Keratinocyte (primary cell): ENCODE data around the gene OLFML2B. TPM values are rescaled to one million over a fixed set of nuclear protein-coding genes. Genes with fewer than 3 reads are reported as not detected.

Experiments used
- DNase-seq: peaks from one replicate; pipeline ENCODE4 v3.0.0-alpha.2; 2011; ENCODE audit warnings: low read depth, missing footprints, low spot score
- FAIRE-seq: peaks from 2 replicates; lab custom pipeline; 2011; peaks lifted over from hg19 to GRCh38; lab: Jason Lieb, UNC
- H2AFZ ChIP-seq: 2 replicates; pipeline ENCODE4 v1.6.0; 2012; ENCODE audit warnings: low read length, control low read depth, inconsistent platforms; ENCODE audit not compliant: control insufficient read depth
- H3K27ac ChIP-seq: 2 replicates; pipeline ENCODE4 v1.5.1; 2011; ENCODE audit warnings: low read length; ENCODE audit not compliant: control insufficient read depth, insufficient read depth
- H3K27me3 ChIP-seq: 3 replicates; pipeline ENCODE4 v1.6.0; 2011; ENCODE audit warnings: low read length; ENCODE audit not compliant: control insufficient read depth, insufficient read depth; ENCODE audit errors: extremely low read depth
- H3K36me3 ChIP-seq, 2 experiments: 2 replicates in 1 of 2; 3 replicates in 1 of 2; pipeline ENCODE4 v1.5.1; 2011; ENCODE audit warnings: low read length in 2 of 2, mild to moderate bottlenecking in 1 of 2; ENCODE audit not compliant: control insufficient read depth in 2 of 2, insufficient read depth in 2 of 2; ENCODE audit errors: extremely low read depth in 1 of 2
- H3K4me1 ChIP-seq: 3 replicates; pipeline ENCODE4 v1.5.1; 2011; ENCODE audit warnings: low read length; ENCODE audit not compliant: control insufficient read depth, insufficient read depth; ENCODE audit errors: extremely low read depth
- H3K4me2 ChIP-seq: 3 replicates; pipeline ENCODE4 v1.6.0; 2011; ENCODE audit warnings: low read depth, low read length; ENCODE audit not compliant: control insufficient read depth, insufficient read depth; ENCODE audit errors: extremely low read depth
- H3K4me3 ChIP-seq, 3 experiments: fragments of 200-600 bp in 1 of 3; sonication (generic) in 1 of 3; 2 replicates in 2 of 3; 3 replicates in 1 of 3; pipeline ENCODE4 v1.5.1; 2011 to 2016; ENCODE audit warnings: low read length in 3 of 3, mild to moderate bottlenecking in 3 of 3, control low read depth in 2 of 3, inconsistent platforms in 1 of 3, low read depth in 1 of 3, mixed read lengths in 1 of 3, mixed run types in 1 of 3, moderate library complexity in 1 of 3; ENCODE audit not compliant: control insufficient read depth in 2 of 3, insufficient read depth in 2 of 3; ENCODE audit errors: extremely low read depth in 1 of 3
- H3K79me2 ChIP-seq: 2 replicates; pipeline ENCODE4 v1.6.0; 2012; ENCODE audit warnings: low read length; ENCODE audit not compliant: control insufficient read depth, insufficient read depth
- H3K9ac ChIP-seq: 3 replicates; pipeline ENCODE4 v1.6.0; 2011; ENCODE audit warnings: low read length; ENCODE audit not compliant: control insufficient read depth, insufficient read depth; ENCODE audit errors: extremely low read depth
- H3K9me1 ChIP-seq: 3 replicates; pipeline ENCODE4 v1.6.0; 2011; ENCODE audit warnings: low read length; ENCODE audit not compliant: control insufficient read depth, insufficient read depth; ENCODE audit errors: extremely low read depth
- H3K9me3 ChIP-seq: 2 replicates; pipeline ENCODE4 v1.5.1; 2012; ENCODE audit warnings: low read depth, low read length; ENCODE audit not compliant: control insufficient read depth
- H4K20me1 ChIP-seq: 3 replicates; pipeline ENCODE4 v1.6.0; 2011; ENCODE audit warnings: low read length; ENCODE audit not compliant: control insufficient read depth, insufficient read depth; ENCODE audit errors: extremely low read depth
- CTCF ChIP-seq, 3 experiments: IDR thresholded peaks in 1 of 3; conservative IDR thresholded peaks in 1 of 3; optimal IDR thresholded peaks in 1 of 3; 2 replicates in 2 of 3; 3 replicates in 1 of 3; pipeline versions ENCODE3 to v1.5.1; 2011; ENCODE audit warnings: low read length in 3 of 3, mild to moderate bottlenecking in 3 of 3, moderate library complexity in 2 of 3, control low read depth in 1 of 3, inconsistent platforms in 1 of 3; ENCODE audit not compliant: insufficient read depth in 2 of 3; ENCODE audit errors: extremely low read depth in 1 of 3
- EZH2 ChIP-seq: IDR thresholded peaks from one replicate; pipeline ENCODE4 v1.6.1; 2012; ENCODE audit warnings: inconsistent platforms, mild to moderate bottlenecking, low read length, moderate library complexity
- dilution Hi-C: fragments of 300-500 bp; cut with MboI; formaldehyde crosslinking; loops from one replicate; pipeline ENCODE4 v1.7.0; 2020; ENCODE audit warnings: low sequenced_read_pairs; ENCODE audit not compliant: extremely low pct_ligation_motif_present
- polyA plus RNA-seq, 5 experiments: library from polyadenylated mRNA; depleted of rRNA in 3 of 5; stranded (reverse) in 3 of 5; stranded (forward) in 1 of 5; unstranded in 1 of 5; fragments of >200 nt; gene quantifications; 1 replicate in 1 of 5; 2 replicates in 3 of 5; 3 replicates in 1 of 5; pipeline versions ENCODE4 v1.2.1 to v1.2.3, GENCODE V29; 2011 to 2012; ENCODE audit warnings: missing spikeins in 2 of 5, low read depth in 1 of 5, low replicate concordance in 1 of 5

The OLFML2B gene
- polyA plus RNA-seq, 1 donor (not counting 4 experiments of a cell fraction or from before 2014, with no cell fraction given), result not detected

GRCh38 chr1:162006081-162006480 is 17.6 kb downstream of the OLFML2B start:
- Histone ChIP-seq H3K9me1 (no peaks in the 10 kb centered on the region), H3K79me2 (no peaks in the 10 kb centered on the region), H3K27ac (no peak overlapping the region), H3K4me3 (no peak overlapping the region), H3K9me3 (no peaks in the 10 kb centered on the region), H3K4me2 (no peak overlapping the region), H3K9ac (no peak overlapping the region), H3K36me3 (no peaks in the 10 kb centered on the region), H3K4me1 (peaks cover 9% of the 10 kb centered on the region), H2AFZ (no peak overlapping the region), H3K27me3 (peaks cover 82% of the 10 kb centered on the region), H4K20me1 (no peaks in the 10 kb centered on the region)
- TF ChIP-seq CTCF (optimal IDR thresholded peaks at IDR 0.05 in 1 of 3, IDR thresholded peaks at IDR 0.05 in 1 of 3, conservative IDR thresholded peaks at IDR 0.05 in 1 of 3; ENCODE audit: extremely low read depth in 1 of 3, insufficient read depth in 2 of 3, low read length in 3 of 3) (no peak), EZH2 (no peak)
- dilution Hi-C loops, result no loop called here
- no peak for FAIRE-seq
- DNase-seq, result no peak

GRCh38 chr1:162004441-162004950 is 19.2 kb downstream of the OLFML2B start:
- no peaks in the 10 kb centered on the region for H3K79me2 ChIP-seq
- no peaks in the 10 kb centered on the region for H3K36me3 ChIP-seq
- H2AFZ ChIP-seq, result no peak overlapping the region
- H3K4me3 ChIP-seq, result no peak overlapping the region
- peaks cover 83% of the 10 kb centered on the region for H3K27me3 ChIP-seq
- H3K27ac ChIP-seq, result no peak overlapping the region
- no peaks in the 10 kb centered on the region for H3K9me3 ChIP-seq
- peaks cover 9% of the 10 kb centered on the region for H3K4me1 ChIP-seq
- no peak for DNase-seq
- H3K4me2 ChIP-seq, result no peak overlapping the region
- TF ChIP-seq EZH2 (no peak), CTCF (optimal IDR thresholded peaks at IDR 0.05 in 1 of 3, IDR thresholded peaks at IDR 0.05 in 1 of 3, conservative IDR thresholded peaks at IDR 0.05 in 1 of 3; ENCODE audit: extremely low read depth in 1 of 3, insufficient read depth in 2 of 3, low read length in 3 of 3) (no peak)
- dilution Hi-C loops, result no loop called here
- H4K20me1 ChIP-seq, result no peaks in the 10 kb centered on the region
- H3K9ac ChIP-seq, result no peak overlapping the region
- no peak for FAIRE-seq
- no peaks in the 10 kb centered on the region for H3K9me1 ChIP-seq
